Measurements from ENCODE around the gene BCORL1.

The BCORL1 gene

DNA sequence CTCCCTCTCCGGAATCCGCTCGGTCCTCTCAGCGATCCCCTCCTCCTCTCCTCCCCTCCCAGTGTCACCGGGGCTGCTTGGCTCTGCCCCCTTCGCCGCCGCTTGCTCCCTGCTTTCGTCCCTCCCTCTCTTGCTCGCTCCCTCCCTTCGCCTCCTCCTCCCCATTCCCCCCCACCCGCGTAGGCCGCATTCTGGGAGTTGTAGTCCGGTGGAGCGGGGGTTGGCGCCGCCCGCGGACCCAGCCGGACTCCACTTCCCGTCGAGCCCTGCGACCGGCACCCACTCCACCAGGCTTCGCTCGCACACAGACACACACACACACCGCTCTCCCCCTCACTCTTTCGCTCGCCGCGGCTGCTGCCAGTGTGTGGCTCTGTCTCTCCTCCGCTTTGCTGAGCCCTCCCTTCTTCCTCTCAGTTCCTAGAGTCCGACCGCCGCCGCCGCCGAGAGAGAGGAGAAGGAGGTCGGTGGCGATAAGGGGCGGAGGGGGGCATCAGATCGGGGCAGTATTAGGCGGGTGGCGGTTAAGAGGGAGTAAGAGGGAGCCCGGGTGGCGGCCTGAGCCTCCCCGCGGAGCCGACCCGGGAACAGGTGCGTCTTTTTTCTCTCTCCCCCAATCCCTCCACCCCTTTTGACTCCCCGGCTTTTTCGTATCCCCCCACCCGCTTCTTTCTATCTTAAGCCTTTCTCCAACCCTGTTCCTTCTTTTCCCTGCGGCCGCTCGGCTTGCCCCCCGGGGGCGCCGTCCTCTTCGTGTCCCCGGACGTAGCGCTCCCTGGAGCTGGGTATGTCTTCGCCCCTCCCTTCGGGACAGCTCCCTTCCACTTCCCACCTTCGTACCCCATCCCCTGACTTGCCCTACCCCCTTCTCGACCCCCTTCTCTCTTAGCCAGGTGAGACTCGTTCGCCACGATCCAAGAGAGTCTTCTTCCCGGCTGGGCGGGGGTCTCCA, at the start of gene BCORL1:
Gene BCORL1 (plus strand): TSS at position 336 of the 952 bp plus-strand sequence. CDS start 22,597 bp downstream, outside the sequence.
- DNase-seq (ENCODE audit: low read depth): peak; percentile 96
- peak; percentile 75 for TF ChIP-seq POLR2A (IDR thresholded peaks at IDR 0.05; ENCODE audit: extremely low read depth, insufficient read length)
- TF ChIP-seq, protein P1, sequence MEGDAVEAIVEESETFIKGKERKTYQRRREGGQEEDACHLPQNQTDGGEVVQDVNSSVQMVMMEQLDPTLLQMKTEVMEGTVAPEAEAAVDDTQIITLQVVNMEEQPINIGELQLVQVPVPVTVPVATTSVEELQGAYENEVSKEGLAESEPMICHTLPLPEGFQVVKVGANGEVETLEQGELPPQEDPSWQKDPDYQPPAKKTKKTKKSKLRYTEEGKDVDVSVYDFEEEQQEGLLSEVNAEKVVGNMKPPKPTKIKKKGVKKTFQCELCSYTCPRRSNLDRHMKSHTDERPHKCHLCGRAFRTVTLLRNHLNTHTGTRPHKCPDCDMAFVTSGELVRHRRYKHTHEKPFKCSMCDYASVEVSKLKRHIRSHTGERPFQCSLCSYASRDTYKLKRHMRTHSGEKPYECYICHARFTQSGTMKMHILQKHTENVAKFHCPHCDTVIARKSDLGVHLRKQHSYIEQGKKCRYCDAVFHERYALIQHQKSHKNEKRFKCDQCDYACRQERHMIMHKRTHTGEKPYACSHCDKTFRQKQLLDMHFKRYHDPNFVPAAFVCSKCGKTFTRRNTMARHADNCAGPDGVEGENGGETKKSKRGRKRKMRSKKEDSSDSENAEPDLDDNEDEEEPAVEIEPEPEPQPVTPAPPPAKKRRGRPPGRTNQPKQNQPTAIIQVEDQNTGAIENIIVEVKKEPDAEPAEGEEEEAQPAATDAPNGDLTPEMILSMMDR (IDR thresholded peaks at IDR 0.05; ENCODE audit: low read depth, low read length): no peak
- TF ChIP-seq MYC (IDR thresholded peaks at IDR 0.05; ENCODE audit: low read depth, low read length): peak; percentile 60
- TF ChIP-seq MAX (IDR thresholded peaks at IDR 0.05; ENCODE audit: low read depth, low read length): peak; percentile 76
- H3K4me3 ChIP-seq (ENCODE audit: low read depth, low read length): peak within 1 kb of the TSS; percentile 59

DNA sequence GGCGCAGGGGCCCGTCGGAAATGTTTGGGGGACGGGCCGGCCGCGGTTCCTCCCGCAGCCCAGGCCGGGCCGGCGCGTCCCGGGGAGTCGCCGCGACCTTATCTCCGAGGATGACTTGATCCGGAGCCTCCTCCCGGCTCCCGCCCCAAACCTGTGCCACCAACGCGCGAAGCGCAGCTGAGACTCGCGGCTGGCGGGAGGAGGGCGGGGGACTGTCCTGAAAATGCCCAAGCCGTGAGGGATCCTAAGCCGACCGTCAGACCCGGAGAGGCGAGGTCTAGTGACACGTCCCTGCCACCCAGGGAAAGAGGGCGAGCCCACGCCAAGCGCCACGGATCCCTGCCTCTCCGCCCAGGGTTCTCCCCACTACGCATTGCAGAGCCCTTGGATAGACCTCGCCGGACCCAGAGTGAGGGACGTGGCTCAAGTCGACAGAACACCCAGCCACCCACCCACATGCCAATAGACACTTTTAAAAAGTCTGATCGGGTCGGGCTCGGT, 49.6 kb upstream of the BCORL1 start:
- H3K4me3 ChIP-seq (ENCODE audit: low read depth, low read length): no peak overlapping the region
- TF ChIP-seq, protein P1 (IDR thresholded peaks at IDR 0.05; ENCODE audit: low read depth, low read length): no peak
- TF ChIP-seq MAX (IDR thresholded peaks at IDR 0.05; ENCODE audit: low read depth, low read length) (no peak), POLR2A (IDR thresholded peaks at IDR 0.05; ENCODE audit: extremely low read depth, insufficient read length) (no peak), MYC (IDR thresholded peaks at IDR 0.05; ENCODE audit: low read depth, low read length) (no peak)

DNA sequence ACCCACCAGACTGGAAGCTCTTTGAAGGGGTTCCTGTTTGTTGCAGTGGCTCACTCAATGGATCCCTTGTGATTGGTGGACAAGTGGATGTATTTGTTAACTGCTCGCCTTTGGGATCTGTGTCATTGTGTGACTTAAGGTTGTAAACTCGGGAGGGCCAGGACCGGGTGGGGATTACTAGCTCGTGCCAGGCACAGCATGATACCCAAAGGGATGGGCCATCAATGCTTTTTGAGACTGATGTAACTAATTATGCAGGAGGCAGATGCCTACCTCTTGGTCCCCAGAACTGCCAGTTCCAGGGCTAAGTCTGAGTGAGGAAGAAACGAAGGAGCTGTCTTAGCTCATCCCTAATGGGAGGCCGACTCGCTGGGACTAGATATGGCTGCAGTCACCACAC, 48.7 kb upstream of the BCORL1 start:
- TF ChIP-seq POLR2A (IDR thresholded peaks at IDR 0.05; ENCODE audit: extremely low read depth, insufficient read length): no peak
- no peak overlapping the region for H3K4me3 ChIP-seq (ENCODE audit: low read depth, low read length)
- no peak for DNase-seq (ENCODE audit: low read depth)

More for the DNA sequence above, 49.6 kb upstream of the BCORL1 start:
- DNase-seq (ENCODE audit: low read depth): peak; percentile 40

DNA sequence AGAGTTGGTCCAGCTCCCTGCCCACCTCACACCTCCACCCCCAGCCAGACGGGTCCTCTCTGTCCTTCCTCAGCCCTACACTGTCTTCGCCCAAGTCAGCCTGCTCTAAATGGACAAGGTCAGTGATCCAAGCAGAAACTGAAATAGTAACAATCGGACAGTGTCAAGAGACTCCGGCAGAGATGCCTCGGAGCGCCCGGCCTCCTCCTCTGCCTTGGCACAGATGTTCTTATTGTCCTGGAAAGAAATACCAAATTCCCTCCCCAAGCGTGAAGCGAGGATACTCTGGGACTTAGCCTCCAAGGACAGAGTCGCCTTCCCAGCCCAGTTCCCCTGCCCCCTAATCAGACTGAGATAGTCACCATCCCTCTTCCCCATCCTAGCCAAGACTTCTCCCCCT, 48.0 kb upstream of the BCORL1 start:
- no peak for TF ChIP-seq POLR2A (IDR thresholded peaks at IDR 0.05; ENCODE audit: extremely low read depth, insufficient read length)
- TF ChIP-seq, protein P1 (IDR thresholded peaks at IDR 0.05; ENCODE audit: low read depth, low read length): no peak
- H3K4me3 ChIP-seq (ENCODE audit: low read depth, low read length): no peak overlapping the region
- DNase-seq (ENCODE audit: low read depth): no peak

DNA sequence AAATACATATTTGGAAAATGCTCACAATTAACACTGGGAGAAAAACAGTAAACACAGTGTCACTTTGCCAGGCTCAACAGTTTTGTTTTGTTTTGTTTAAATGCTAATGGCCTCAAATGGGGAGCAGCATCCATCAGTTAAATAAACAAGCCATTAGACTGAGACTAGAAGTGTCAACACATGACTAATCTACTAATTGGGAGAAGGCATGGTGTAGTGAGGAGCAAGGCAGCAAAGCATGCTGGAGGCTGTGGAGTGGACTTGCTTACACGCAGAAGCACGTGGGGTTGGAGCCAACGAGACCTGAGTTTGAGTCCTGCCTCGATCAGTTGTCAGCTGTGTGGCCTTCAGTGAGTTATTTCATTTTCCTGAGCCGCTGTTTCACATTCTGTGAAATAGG, 47.5 kb upstream of the BCORL1 start:
- no peak overlapping the region for H3K4me3 ChIP-seq (ENCODE audit: low read depth, low read length)
- TF ChIP-seq POLR2A (IDR thresholded peaks at IDR 0.05; ENCODE audit: extremely low read depth, insufficient read length) (no peak), MAX (IDR thresholded peaks at IDR 0.05; ENCODE audit: low read depth, low read length) (no peak), MYC (IDR thresholded peaks at IDR 0.05; ENCODE audit: low read depth, low read length) (no peak)
- TF ChIP-seq, protein P1 (IDR thresholded peaks at IDR 0.05; ENCODE audit: low read depth, low read length): no peak
- DNase-seq (ENCODE audit: low read depth): no peak

DNA sequence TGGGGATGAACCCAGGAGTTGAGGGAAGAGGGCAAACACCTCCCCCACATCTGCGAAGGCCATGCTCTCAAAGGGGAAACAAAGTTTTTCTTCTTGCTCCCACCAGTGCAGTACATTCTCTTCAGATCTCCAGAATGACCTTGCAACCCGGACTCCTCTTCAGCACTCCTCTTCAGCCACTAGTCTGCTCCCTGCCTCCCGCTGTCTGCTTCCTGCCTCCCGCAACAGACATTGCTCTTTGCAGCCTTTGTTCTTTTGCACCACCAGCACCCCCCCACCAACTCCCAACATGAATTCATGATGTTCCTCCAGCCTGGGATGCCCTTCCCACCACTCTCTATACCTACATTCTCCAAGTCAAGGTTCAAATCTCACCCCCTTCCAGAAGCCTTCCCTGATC, 44.4 kb upstream of the BCORL1 start:
- TF ChIP-seq POLR2A (IDR thresholded peaks at IDR 0.05; ENCODE audit: extremely low read depth, insufficient read length): no peak
- TF ChIP-seq, protein P1 (IDR thresholded peaks at IDR 0.05; ENCODE audit: low read depth, low read length): no peak
- TF ChIP-seq MYC (IDR thresholded peaks at IDR 0.05; ENCODE audit: low read depth, low read length): no peak
- no peak for TF ChIP-seq MAX (IDR thresholded peaks at IDR 0.05; ENCODE audit: low read depth, low read length)
- no peak for DNase-seq (ENCODE audit: low read depth)
- H3K4me3 ChIP-seq (ENCODE audit: low read depth, low read length): no peak overlapping the region

Measured in NB4 (cell line).